OCI-LY7 (cell line): ENCODE data around the gene KCNN3.

Source experiments
- CTCF ChIP-seq: fragments of 200-600 bp; sonication (generic); conservative IDR thresholded peaks from 2 replicates; pipeline ENCODE4 v1.5.1; 2014; ENCODE audit warnings: mild to moderate bottlenecking, antibody characterized with exemption, low read length, moderate library complexity, mixed read lengths
- EZH2phosphoT487 ChIP-seq: fragments of 200-600 bp; sonication (generic); IDR thresholded peaks from 2 replicates; pipeline ENCODE4 v1.6.1; 2018; ENCODE audit warnings: low read depth, borderline replicate concordance, mild to moderate bottlenecking, mixed run types, antibody characterized with exemption, low read length, moderate library complexity, mixed read lengths

- TF ChIP-seq CTCF: no peak
- no peak for TF ChIP-seq EZH2phosphoT487
These were observed 187.8 kb downstream of the KCNN3 start for GRCh38 chr1:154682254-154682653.
